ENCODE data around the gene BCORL1.

The BCORL1 gene

GRCh38 chrX:130098210-130098552 lies 115.7 kb downstream of the BCORL1 start:
- no peak for DNase-seq

GRCh38 chrX:130100180-130100579 lies 117.7 kb downstream of the BCORL1 start:
- DNase-seq: no peak

GRCh38 chrX:130103605-130104004 lies 121.2 kb downstream of the BCORL1 start:
- no peak for DNase-seq

- no peak for DNase-seq
Observed at GRCh38 chrX:130105244-130105643, 122.8 kb downstream of the BCORL1 start.

- DNase-seq: no peak
Observed at GRCh38 chrX:130106071-130106470, 123.6 kb downstream of the BCORL1 start.
